K562 (cell line): ENCODE data around the gene SLC25A21.

ENCODE experiments used
- HDAC6 ChIP-seq: IDR thresholded peaks from 2 replicates; pipeline ENCODE4 v1.6.1; 2012; ENCODE audit warnings: low read depth, mild to moderate bottlenecking, control low read depth, inconsistent platforms, low read length, moderate library complexity
- RBFOX2 ChIP-seq: fragments of 200-400 bp; formaldehyde crosslinking; IDR thresholded peaks from 2 replicates; pipeline ENCODE4 v1.6.1; 2017; ENCODE audit warnings: low read depth, mild to moderate bottlenecking, low read length, moderate library complexity

GRCh38 chr14:37013078-37013477 is 159.3 kb downstream of the SLC25A21 start:
- TF ChIP-seq HDAC6 (no peak), RBFOX2 (no peak)
